ENCODE measurements around the gene DGKQ. TPM values are rescaled to one million over a fixed set of nuclear protein-coding genes. Genes with fewer than 3 reads are reported as not detected.

Gene DGKQ
- total RNA-seq (2021) = 11.5 and 16.9 TPM in 2 replicates
- percentile 34 among the genes with signal in this experiment for Bru-seq, nascent RNA
- percentile 43 among the genes with signal in this experiment for BruChase-seq, experiment 1, labeled RNA remaining after a 2-hour chase
- BruChase-seq, experiment 2, labeled RNA remaining after a 6-hour chase = percentile 60 among the genes with signal in this experiment
- long read RNA-seq, full-length matches to known transcripts = 7 of 23 reads
- long read RNA-seq, partial matches to known transcripts = 4 of 23 reads
- long read RNA-seq, other reads (novel, unspliced or antisense) = 12 of 23 reads

- H3K79me2 ChIP-seq (ENCODE audit: low read depth) = peaks cover 6% of the 10 kb centered on the region; the same call in 1 of the 2 replicates
Measured at GRCh38 chr4:973431-974397, at the start of gene DGKQ. TSS of gene DGKQ (minus strand) at chr4:973569. CDS start at chr4:973482, 87 bp downstream.

GRCh38 chr4:1022739-1023066 lies 49.3 kb upstream of the DGKQ start:
- no peaks in the 10 kb centered on the region for H3K9me2 ChIP-seq (ENCODE audit: insufficient read depth)
- ChIA-PET POLR2A (ENCODE audit: unreplicated experiment) (no interaction called here), CTCF (no interaction called here)
- no peak for DNase-seq
- TF ChIP-seq EZH2 (IDR thresholded peaks at IDR 0.05; ENCODE audit: low read depth) = no peak
- no peak for TF ChIP-seq CTCF (conservative IDR thresholded peaks at IDR 0.05)
- H3K4me2 ChIP-seq = no peak overlapping the region
- no peaks in the 10 kb centered on the region for H3K27me3 ChIP-seq (ENCODE audit: insufficient read depth, low read depth)
- H4K20me1 ChIP-seq (ENCODE audit: insufficient read depth) = peaks cover 7% of the 10 kb centered on the region; the same call in 1 of the 2 replicates
- no peaks in the 10 kb centered on the region for H3K9me3 ChIP-seq (ENCODE audit: insufficient read depth, low read depth)
- no peak overlapping the region for H3K4me3 ChIP-seq
- H3K27ac ChIP-seq = no peak overlapping the region
- H3F3A ChIP-seq (ENCODE audit: insufficient read depth, low read depth) = peaks cover 20% of the 10 kb centered on the region; the same call in 1 of the 2 replicates
- no TSS peak for BruUV-seq (replicated peaks)
- no peaks in the 10 kb centered on the region for H3K79me2 ChIP-seq (ENCODE audit: low read depth)
- intact Hi-C loops (cut with micrococcal nuclease; ENCODE audit: unreplicated experiment) = no loop called here
- H2AFZ ChIP-seq = no peak overlapping the region
- no peaks in the 10 kb centered on the region for H3K4me1 ChIP-seq (replicated peaks; ENCODE audit: insufficient read depth)
- no peaks in the 10 kb centered on the region for H3K36me3 ChIP-seq (ENCODE audit: low read depth)

More at GRCh38 chr4:973431-974397, at the start of gene DGKQ:
- intact Hi-C loops (cut with micrococcal nuclease; ENCODE audit: unreplicated experiment) = loop anchor here (5.0 kb wide), 1 partner anchor 41 kb away; the partner anchor contains the start of genes GAK and TMEM175
- no TSS peak for BruUV-seq (replicated peaks)
- Histone ChIP-seq H3F3A (ENCODE audit: insufficient read depth, low read depth) (peaks cover 10% of the 10 kb centered on the region; the same call in 1 of the 2 replicates), H3K36me3 (ENCODE audit: low read depth) (no peaks in the 10 kb centered on the region), H3K4me1 (replicated peaks; ENCODE audit: insufficient read depth) (peaks cover 20% of the 10 kb centered on the region), H3K9me3 (ENCODE audit: insufficient read depth, low read depth) (no peaks in the 10 kb centered on the region), H4K20me1 (ENCODE audit: insufficient read depth) (peaks cover 20% of the 10 kb centered on the region), H3K4me2 (peak within 1 kb of the TSS; percentile 94), H3K9me2 (ENCODE audit: insufficient read depth) (no peaks in the 10 kb centered on the region), H3K27ac (no peak within 1 kb of the TSS), H3K4me3 (peak within 1 kb of the TSS; percentile 95), H2AFZ (peak within 1 kb of the TSS; percentile 84), H3K27me3 (ENCODE audit: insufficient read depth, low read depth) (no peaks in the 10 kb centered on the region)
- ChIA-PET CTCF (no interaction called here), POLR2A (ENCODE audit: unreplicated experiment) (no interaction called here)
- DNase-seq = peak; percentile 42 to 80
- TF ChIP-seq CTCF (conservative IDR thresholded peaks at IDR 0.05) (no peak), EZH2 (IDR thresholded peaks at IDR 0.05; ENCODE audit: low read depth) (no peak)

- Histone ChIP-seq H2AFZ (no peak overlapping the region), H3K4me2 (no peak overlapping the region), H4K20me1 (ENCODE audit: insufficient read depth) (peaks cover 7% of the 10 kb centered on the region; the same call in 1 of the 2 replicates), H3F3A (ENCODE audit: insufficient read depth, low read depth) (peaks cover 20% of the 10 kb centered on the region; the same call in 1 of the 2 replicates), H3K27me3 (ENCODE audit: insufficient read depth, low read depth) (no peaks in the 10 kb centered on the region), H3K79me2 (ENCODE audit: low read depth) (no peaks in the 10 kb centered on the region), H3K9me2 (ENCODE audit: insufficient read depth) (no peaks in the 10 kb centered on the region), H3K4me3 (no peak overlapping the region), H3K4me1 (replicated peaks; ENCODE audit: insufficient read depth) (no peaks in the 10 kb centered on the region), H3K9me3 (ENCODE audit: insufficient read depth, low read depth) (no peaks in the 10 kb centered on the region), H3K27ac (no peak overlapping the region), H3K36me3 (ENCODE audit: low read depth) (no peaks in the 10 kb centered on the region)
- intact Hi-C loops (cut with micrococcal nuclease; ENCODE audit: unreplicated experiment) = no loop called here
- POLR2A ChIA-PET (ENCODE audit: unreplicated experiment) = no interaction called here
- no peak for DNase-seq
- BruUV-seq (replicated peaks) = no TSS peak
- TF ChIP-seq EZH2 (IDR thresholded peaks at IDR 0.05; ENCODE audit: low read depth) (no peak), CTCF (conservative IDR thresholded peaks at IDR 0.05) (no peak)
- CTCF ChIA-PET = no interaction called here
Measured at GRCh38 chr4:1022051-1022738, 48.8 kb upstream of the DGKQ start.

Measured in PC-9 (cell line).